Esophagus (tissue), 2 donors: ENCODE measurements around the gene ATG4A. TPM values are rescaled to one million over a fixed set of nuclear protein-coding genes. Genes with fewer than 3 reads are reported as not detected.

Experiments used
- H3K27ac ChIP-seq, 2 donors: one replicate each; pipeline ENCODE4 v1.5.1; 2013; ENCODE audit warnings: low read depth in 2 of 2, mild to moderate bottlenecking in 2 of 2, inconsistent platforms in 1 of 2, low read length in 1 of 2, moderate library complexity in 1 of 2
- H3K27me3 ChIP-seq, 2 donors: one replicate each; pipeline ENCODE4 v1.6.1; 2013; ENCODE audit warnings: low read length in 2 of 2, control low read depth in 1 of 2, mild to moderate bottlenecking in 1 of 2; ENCODE audit not compliant: insufficient read depth in 2 of 2, control insufficient read depth in 1 of 2
- H3K36me3 ChIP-seq, 2 donors: one replicate each; pipeline ENCODE4 v1.6.1; 2013; ENCODE audit warnings: low read length in 1 of 2; ENCODE audit not compliant: control insufficient read depth in 2 of 2, insufficient read depth in 2 of 2
- H3K4me1 ChIP-seq, 2 donors: one replicate each; pipeline ENCODE4 v1.6.1; 2013; ENCODE audit warnings: low read length in 1 of 2; ENCODE audit not compliant: control insufficient read depth in 2 of 2, insufficient read depth in 2 of 2
- H3K4me3 ChIP-seq, 2 donors: one replicate each; pipeline ENCODE4 v1.5.1; 2013; ENCODE audit warnings: low read length in 2 of 2, mild to moderate bottlenecking in 2 of 2, low read depth in 1 of 2, moderate library complexity in 1 of 2
- H3K9me3 ChIP-seq, 2 donors: one replicate each; pipeline ENCODE4 v1.6.1; 2013; ENCODE audit warnings: mild to moderate bottlenecking in 2 of 2, low read depth in 1 of 2, low read length in 1 of 2, moderate library complexity in 1 of 2; ENCODE audit not compliant: control insufficient read depth in 2 of 2, insufficient read depth in 1 of 2
- WGBS, 2 donors: extraction: QIAGEN DNeasy Blood & Tissue Kit; methylation state at CpG; one replicate each; pipeline ENCODE4 v1.1.7; 2013; 5-methylcytosine and 5-hydroxymethylcytosine counted together
- polyA plus RNA-seq, 2 donors: library from polyadenylated mRNA; stranded (reverse); fragments of 200-250 nt; gene quantifications; one replicate each; pipeline ENCODE4 v1.2.3, GENCODE V29; 2013
- donor health status: healthy with polysubstance abuse.
- donor health status: Bipolar disorder and iron deficiency.

The ATG4A gene
- polyA plus RNA-seq, 2 donors = 8.9 to 9.6 TPM

GRCh38 chrX:108070891-108071290 lies 20.7 kb upstream of the ATG4A start:
- Histone ChIP-seq H3K4me3 (no peak overlapping the region), H3K4me1 (no peaks in the 10 kb centered on the region), H3K27me3 (peaks cover 0 to 2% of the 10 kb centered on the region in 2 donors), H3K27ac (no peak overlapping the region), H3K9me3 (no peaks in the 10 kb centered on the region), H3K36me3 (no peaks in the 10 kb centered on the region)
- WGBS, 2 donors = 23 to 36% methylated on average over 4 of the region's 4 CpGs

- H3K9me3 ChIP-seq = no peaks in the 10 kb centered on the region
- WGBS, 2 donors = 71 to 77% methylated on average over 1 of the region's 1 CpG
- H3K4me3 ChIP-seq = no peak overlapping the region
- peaks cover 0 to 2% of the 10 kb centered on the region in 2 donors for H3K27me3 ChIP-seq
- no peaks in the 10 kb centered on the region for H3K36me3 ChIP-seq
- H3K4me1 ChIP-seq = no peaks in the 10 kb centered on the region
- no peak overlapping the region for H3K27ac ChIP-seq
Measured at GRCh38 chrX:108071578-108071977, 20.0 kb upstream of the ATG4A start.

DNA sequence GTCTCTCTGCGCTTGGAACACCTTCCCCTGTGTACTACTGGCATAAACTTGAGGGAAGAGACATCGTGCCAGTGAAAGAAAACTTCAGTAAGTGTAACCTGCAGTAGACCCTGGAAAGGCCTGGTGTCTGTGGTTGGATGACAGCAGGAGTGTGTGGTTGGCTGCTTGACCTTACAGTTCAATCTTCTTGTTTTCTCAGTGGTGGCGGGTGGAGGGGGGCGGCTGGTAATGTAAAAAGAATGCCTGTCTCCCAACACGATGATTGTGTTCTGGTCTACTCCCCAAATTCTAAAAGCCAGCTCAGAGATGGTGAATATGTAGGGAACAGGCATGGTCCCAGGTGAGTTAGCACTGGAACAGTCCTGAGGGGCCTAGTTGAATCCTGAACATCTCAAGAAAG lies 18.8 kb upstream of the ATG4A start:
- Histone ChIP-seq H3K27me3 (peaks cover 0 to 2% of the 10 kb centered on the region in 2 donors), H3K27ac (no peak overlapping the region), H3K36me3 (no peaks in the 10 kb centered on the region), H3K9me3 (no peaks in the 10 kb centered on the region), H3K4me1 (no peaks in the 10 kb centered on the region), H3K4me3 (no peak overlapping the region)
- WGBS, 2 donors = 81 to 84% methylated on average over 5 of the region's 5 CpGs

DNA sequence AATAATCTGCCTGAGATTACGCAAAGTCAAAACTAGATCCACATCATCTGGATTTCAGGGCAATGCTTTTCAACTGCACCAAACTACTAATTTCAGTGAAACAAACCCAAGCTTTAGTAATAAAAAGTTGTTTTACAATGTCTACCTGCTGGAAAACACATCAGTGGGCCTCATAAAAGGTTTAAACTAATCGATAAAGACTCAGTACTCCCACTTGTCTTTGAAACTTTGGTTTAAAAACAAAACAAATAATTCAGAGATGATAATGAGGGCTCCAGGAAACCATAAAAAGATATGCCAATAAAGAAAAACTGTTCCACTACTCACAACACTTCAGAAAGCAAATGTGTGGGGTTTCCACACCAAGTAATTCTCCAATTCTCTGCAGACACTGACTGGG lies 10.5 kb upstream of the ATG4A start:
- no peak overlapping the region for H3K4me3 ChIP-seq
- no peak overlapping the region for H3K27ac ChIP-seq
- WGBS, 2 donors = 76 to 93% methylated on average over 2 of the region's 2 CpGs
- no peaks in the 10 kb centered on the region for H3K9me3 ChIP-seq
- H3K4me1 ChIP-seq = no peaks in the 10 kb centered on the region
- H3K27me3 ChIP-seq = peaks cover 0 to 3% of the 10 kb centered on the region in 2 donors
- H3K36me3 ChIP-seq = no peaks in the 10 kb centered on the region

- peaks cover 0 to 3% of the 10 kb centered on the region in 2 donors for H3K27me3 ChIP-seq
- 80 to 94% methylated on average over 6 of the region's 6 CpGs for WGBS, 2 donors
- H3K4me1 ChIP-seq = no peaks in the 10 kb centered on the region
- H3K27ac ChIP-seq = no peak overlapping the region
- H3K4me3 ChIP-seq = no peak overlapping the region
- no peaks in the 10 kb centered on the region for H3K9me3 ChIP-seq
- no peaks in the 10 kb centered on the region for H3K36me3 ChIP-seq
Measured at GRCh38 chrX:108087792-108088191, 3.8 kb upstream of the ATG4A start.

GRCh38 chrX:108088511-108088910 lies 3.1 kb upstream of the ATG4A start:
- no peaks in the 10 kb centered on the region for H3K4me1 ChIP-seq
- no peaks in the 10 kb centered on the region for H3K9me3 ChIP-seq
- no peak overlapping the region for H3K4me3 ChIP-seq
- H3K27me3 ChIP-seq = peaks cover 0 to 3% of the 10 kb centered on the region in 2 donors
- H3K36me3 ChIP-seq = no peaks in the 10 kb centered on the region
- no peak overlapping the region for H3K27ac ChIP-seq
- 52 to 80% methylated on average over 1 of the region's 1 CpG for WGBS, 2 donors

- no peaks in the 10 kb centered on the region for H3K4me1 ChIP-seq
- 1 to 26% methylated on average over 20 of the region's 20 CpGs for WGBS, 2 donors
- no peaks in the 10 kb centered on the region for H3K9me3 ChIP-seq
- H3K4me3 ChIP-seq = peak overlapping the region; percentile 63 to 76
- H3K36me3 ChIP-seq = no peaks in the 10 kb centered on the region
- peaks cover 0 to 3% of the 10 kb centered on the region in 2 donors for H3K27me3 ChIP-seq
- peak overlapping the region; percentile 86 to 89 for H3K27ac ChIP-seq
Measured at GRCh38 chrX:108090491-108091263, 901 bp upstream of the ATG4A start.

DNA sequence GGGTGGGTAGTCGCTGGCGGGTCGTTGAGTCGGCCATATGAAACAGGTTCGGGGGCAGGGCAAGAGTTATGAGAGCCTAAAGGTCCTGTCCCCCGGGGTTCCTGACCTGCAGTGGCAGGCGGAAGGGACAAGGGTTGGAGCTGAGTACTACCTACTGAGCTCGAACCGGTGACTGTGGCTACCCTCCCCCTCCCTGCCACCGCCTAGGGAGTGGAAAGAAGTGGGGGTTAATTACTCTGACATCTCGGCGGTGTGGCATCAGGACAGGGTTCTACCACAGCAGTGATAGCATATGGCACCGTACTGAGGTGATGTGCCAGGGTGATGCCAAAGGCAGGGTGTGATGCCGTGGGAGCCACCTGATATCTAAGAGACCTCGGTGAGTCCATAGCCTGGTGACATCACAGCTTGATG lies 307 bp downstream of the ATG4A start:
- Histone ChIP-seq H3K27ac (peak overlapping the region; percentile 47 to 87), H3K4me1 (no peaks in the 10 kb centered on the region), H3K36me3 (no peaks in the 10 kb centered on the region), H3K27me3 (peaks cover 0 to 3% of the 10 kb centered on the region in 2 donors), H3K9me3 (no peaks in the 10 kb centered on the region), H3K4me3 (peak overlapping the region; percentile 61 to 68)
- 1 to 30% methylated on average over 15 of the region's 15 CpGs for WGBS, 2 donors

- Histone ChIP-seq H3K4me1 (no peaks in the 10 kb centered on the region), H3K36me3 (no peaks in the 10 kb centered on the region), H3K27ac (no peak overlapping the region), H3K9me3 (no peaks in the 10 kb centered on the region), H3K27me3 (no peaks in the 10 kb centered on the region), H3K4me3 (no peak overlapping the region)
- WGBS, 2 donors = 89 to 95% methylated on average over 2 of the region's 2 CpGs
Measured at GRCh38 chrX:108097380-108097779, 5.8 kb downstream of the ATG4A start.

- Histone ChIP-seq H3K27me3 (no peaks in the 10 kb centered on the region), H3K4me3 (no peak overlapping the region), H3K9me3 (no peaks in the 10 kb centered on the region), H3K36me3 (no peaks in the 10 kb centered on the region), H3K27ac (no peak overlapping the region), H3K4me1 (no peaks in the 10 kb centered on the region)
Measured at GRCh38 chrX:108105473-108105872, 13.9 kb downstream of the ATG4A start.
